H1 (cell line): Measurements from ENCODE around the gene CELF2. TPM values are rescaled to one million over a fixed set of nuclear protein-coding genes. Genes with fewer than 3 reads are reported as not detected.
A peak's percentile ranks its signal among the peaks of the same experiment; 100 is the strongest.

Experiments used
- CTCF ChIA-PET: fragments of 300-600 bp; sonication (Branson Sonifier 250); formaldehyde crosslinking; loops from one replicate; lab custom pipeline; 2021; ENCODE audit not compliant: partially characterized antibody; lab: Charles Lee
- POLR2A ChIA-PET: fragments of 300-600 bp; sonication (Branson Sonifier 250); formaldehyde crosslinking; loops from one replicate; lab custom pipeline; 2021; ENCODE audit warnings: inconsistent platforms; ENCODE audit not compliant: partially characterized antibody; lab: Charles Lee
- DNase-seq, 2 experiments: peaks; one replicate each; pipeline versions ENCODE4 v3.0.0 to v3.0.0-alpha.2; 2010 to 2022; ENCODE audit warnings: low spot score in 2 of 2, low read depth in 1 of 2, mixed read lengths in 1 of 2
- FAIRE-seq: peaks from 2 replicates; lab custom pipeline; 2011; peaks lifted over from hg19 to GRCh38; lab: Jason Lieb, UNC
- H2AFZ ChIP-seq: 2 replicates; pipeline ENCODE4 v1.8.1; 2012; ENCODE audit warnings: low read length, inconsistent platforms
- H2AK5ac ChIP-seq: 2 replicates; pipeline ENCODE4 v1.6.1; 2013; ENCODE audit warnings: low read depth, low read length
- H2BK120ac ChIP-seq: replicated peaks from 2 replicates; pipeline ENCODE3; 2013; ENCODE audit warnings: low read depth, low read length, inconsistent platforms
- H2BK12ac ChIP-seq: 2 replicates; pipeline ENCODE4 v1.6.1; 2013; ENCODE audit warnings: low read depth, low read length
- H2BK15ac ChIP-seq: 2 replicates; pipeline ENCODE4 v1.6.1; 2013; ENCODE audit warnings: low read length
- H2BK20ac ChIP-seq: 2 replicates; pipeline ENCODE4 v1.6.1; 2013; ENCODE audit warnings: low read length
- H2BK5ac ChIP-seq: 2 replicates; pipeline ENCODE4 v1.6.1; 2013; ENCODE audit warnings: low read depth, low read length
- H3K14ac ChIP-seq: 2 replicates; pipeline ENCODE4 v1.6.1; 2013; ENCODE audit warnings: inconsistent platforms; ENCODE audit not compliant: insufficient read length
- H3K18ac ChIP-seq: 2 replicates; pipeline ENCODE4 v1.6.1; 2013; ENCODE audit warnings: low read length; ENCODE audit errors: extremely low read depth
- H3K23ac ChIP-seq: 2 replicates; pipeline ENCODE4 v1.6.1; 2013; ENCODE audit warnings: inconsistent platforms; ENCODE audit not compliant: insufficient read length
- H3K23me2 ChIP-seq: 2 replicates; pipeline ENCODE4 v1.6.1; 2013; ENCODE audit warnings: low read depth, low read length
- H3K27ac ChIP-seq: 2 replicates; pipeline ENCODE4 v1.6.1; 2011; ENCODE audit warnings: low read depth, low read length, inconsistent platforms
- H3K27me3 ChIP-seq, 4 experiments: replicated peaks in 1 of 4; 1 replicate in 1 of 4; 2 replicates in 3 of 4; pipeline versions ENCODE4 v1.6.1 to v1.8.1; 2011 to 2013; ENCODE audit warnings: low read length in 3 of 4, mild to moderate bottlenecking in 3 of 4, inconsistent platforms in 2 of 4, mixed read lengths in 2 of 4, moderate library complexity in 1 of 4; ENCODE audit not compliant: control insufficient read depth in 3 of 4, insufficient read depth in 3 of 4; ENCODE audit errors: extremely low read depth in 1 of 4
- H3K36me3 ChIP-seq, 4 experiments: 2 replicates each; pipeline versions ENCODE4 v1.6.1 to v1.8.1; 2011 to 2013; ENCODE audit warnings: mild to moderate bottlenecking in 4 of 4, low read length in 3 of 4, moderate library complexity in 2 of 4, control low read depth in 1 of 4, inconsistent platforms in 1 of 4; ENCODE audit not compliant: insufficient read depth in 4 of 4, control insufficient read depth in 2 of 4
- H3K4ac ChIP-seq: replicated peaks from 2 replicates; pipeline ENCODE3; 2013; ENCODE audit warnings: low read length, low read depth, mixed read lengths, inconsistent platforms; ENCODE audit not compliant: insufficient read length
- H3K4me1 ChIP-seq, 4 experiments: replicated peaks in 1 of 4; 1 replicate in 1 of 4; 2 replicates in 3 of 4; pipeline versions ENCODE4 v1.6.1 to v1.8.1; 2011 to 2013; ENCODE audit warnings: low read length in 3 of 4, inconsistent platforms in 2 of 4, mixed read lengths in 1 of 4; ENCODE audit not compliant: insufficient read depth in 4 of 4, control insufficient read depth in 3 of 4
- H3K4me2 ChIP-seq, 2 experiments: 2 replicates each; pipeline versions ENCODE4 v1.6.1 to v1.8.1; 2011 to 2013; ENCODE audit warnings: low read depth in 2 of 2, low read length in 2 of 2, control low read depth in 1 of 2, inconsistent platforms in 1 of 2, mild to moderate bottlenecking in 1 of 2; ENCODE audit not compliant: insufficient read depth in 1 of 2
- H3K4me3 ChIP-seq, 4 experiments: fragments of 200-600, 300-600 bp in 1 of 4; sonication (generic), shearing (Covaris generic), sonication (Bioruptor Twin) in 1 of 4; 2 replicates each; pipeline versions ENCODE4 v1.5.1 to v1.8.1; 2011 to 2016; ENCODE audit warnings: low read length in 4 of 4, low read depth in 3 of 4, control low read depth in 2 of 4, inconsistent platforms in 2 of 4, mild to moderate bottlenecking in 2 of 4, mixed read lengths in 1 of 4, moderate library complexity in 1 of 4; ENCODE audit not compliant: insufficient read depth in 2 of 4; ENCODE audit errors: extremely low read depth in 1 of 4
- H3K56ac ChIP-seq: replicated peaks from 2 replicates; pipeline ENCODE3; 2013; ENCODE audit warnings: low read depth, mild to moderate bottlenecking, mixed read lengths, low read length, inconsistent platforms; ENCODE audit not compliant: insufficient read length
- H3K79me1 ChIP-seq: 2 replicates; pipeline ENCODE4 v1.6.1; 2013; ENCODE audit warnings: low read depth, low read length, control low read depth
- H3K79me2 ChIP-seq, 2 experiments: 2 replicates each; pipeline versions ENCODE4 v1.6.1 to v1.8.1; 2012 to 2013; ENCODE audit warnings: low read length in 2 of 2, mild to moderate bottlenecking in 2 of 2, inconsistent platforms in 1 of 2; ENCODE audit not compliant: insufficient read depth in 2 of 2, control insufficient read depth in 1 of 2
- H3K9ac ChIP-seq, 4 experiments: replicated peaks in 1 of 4; 1 replicate in 1 of 4; 2 replicates in 3 of 4; pipeline versions ENCODE4 v1.6.1 to v1.8.1; 2011 to 2013; ENCODE audit warnings: low read depth in 3 of 4, low read length in 3 of 4, control low read depth in 2 of 4, mild to moderate bottlenecking in 2 of 4, moderate library complexity in 2 of 4, inconsistent platforms in 1 of 4; ENCODE audit errors: extremely low read depth in 1 of 4
- H3K9me3 ChIP-seq, 2 experiments: 2 replicates each; pipeline versions ENCODE4 v1.6.1 to v1.8.1; 2012 to 2013; ENCODE audit warnings: mild to moderate bottlenecking in 2 of 2, moderate library complexity in 2 of 2, control low read depth in 1 of 2, inconsistent platforms in 1 of 2, low read depth in 1 of 2, low read length in 1 of 2, mixed read lengths in 1 of 2; ENCODE audit not compliant: insufficient read depth in 2 of 2
- H4K20me1 ChIP-seq, 2 experiments: replicated peaks in 1 of 2; 2 replicates each; pipeline versions ENCODE3 to v1.8.1; 2011 to 2013; ENCODE audit warnings: inconsistent platforms in 2 of 2, low read length in 2 of 2, mild to moderate bottlenecking in 1 of 2; ENCODE audit not compliant: insufficient read depth in 2 of 2, control insufficient read depth in 1 of 2
- H4K5ac ChIP-seq: 2 replicates; pipeline ENCODE4 v1.6.1; 2013; ENCODE audit warnings: low read length, low read depth, mixed read lengths, inconsistent platforms; ENCODE audit not compliant: insufficient read length
- H4K8ac ChIP-seq: 2 replicates; pipeline ENCODE4 v1.8.0; 2013; ENCODE audit warnings: mild to moderate bottlenecking, moderate library complexity, low read length, inconsistent platforms; ENCODE audit not compliant: insufficient read depth; ENCODE audit errors: extremely low read depth
- H4K91ac ChIP-seq: replicated peaks from 2 replicates; pipeline ENCODE3; 2013; ENCODE audit warnings: low read length, mixed read lengths, inconsistent platforms; ENCODE audit not compliant: insufficient read length
- FOSL1 ChIP-seq: IDR thresholded peaks from 2 replicates; pipeline ENCODE4 v1.6.1; 2011; ENCODE audit warnings: mild to moderate bottlenecking, low read depth, low read length, moderate library complexity; ENCODE audit not compliant: insufficient read depth
- HDAC6 ChIP-seq: IDR thresholded peaks from one replicate; pipeline ENCODE4 v1.7.1; 2012; ENCODE audit warnings: low read depth, mild to moderate bottlenecking, inconsistent platforms, low read length, moderate library complexity
- KDM1A ChIP-seq: fragments of 200-600, 300-600 bp; sonication (generic); IDR thresholded peaks from 2 replicates; pipeline ENCODE4 v1.7.1; 2016; ENCODE audit warnings: mild to moderate bottlenecking, low read length, borderline replicate concordance
- MAFK ChIP-seq: IDR thresholded peaks from 2 replicates; pipeline ENCODE4 v1.6.1; 2012; ENCODE audit warnings: low read depth, mild to moderate bottlenecking, improper control_type of control experiment, low read length
- SAP30 ChIP-seq: fragments of 300-600 bp; sonication (generic); IDR thresholded peaks from 2 replicates; pipeline ENCODE4 v1.7.1; 2012; ENCODE audit warnings: low read length, moderate library complexity, mild to moderate bottlenecking, inconsistent platforms; ENCODE audit not compliant: insufficient read depth, insufficient replicate concordance
- SIRT6 ChIP-seq: IDR thresholded peaks from one replicate; pipeline ENCODE4 v1.7.1; 2012; ENCODE audit warnings: low read length, inconsistent platforms
- TCF12 ChIP-seq: IDR thresholded peaks from 2 replicates; pipeline ENCODE4 v1.6.1; 2011; ENCODE audit warnings: low read depth, mild to moderate bottlenecking, low read length
- WGBS, 2 experiments: shearing (Covaris generic) in 1 of 2; methylation state at CpG; one replicate each; pipeline versions ENCODE4 v1.1.6 to v1.1.7; 2013 to 2015; ENCODE audit warnings: low lambda C conversion rate in 2 of 2, mixed read lengths in 2 of 2, inconsistent platforms in 1 of 2, low coverage in 1 of 2, missing lambda C conversion rate in 1 of 2; ENCODE audit not compliant: insufficient replicate concordance in 2 of 2, insufficient coverage in 1 of 2, insufficient read length in 1 of 2; ENCODE audit errors: extremely low coverage in 1 of 2, missing lambda C conversion rate in 1 of 2; 5-methylcytosine and 5-hydroxymethylcytosine counted together
- polyA plus RNA-seq, 7 experiments: library from polyadenylated mRNA; depleted of rRNA in 3 of 7; stranded (reverse) in 5 of 7; unstranded in 2 of 7; fragments of >200 nt in 5 of 7; fragments of 200-250 nt in 2 of 7; gene quantifications; 1 replicate in 5 of 7; 2 replicates in 1 of 7; 4 replicates in 1 of 7; pipeline versions ENCODE4 v1.2.1 to v1.2.3, GENCODE V29; 2011 to 2013; ENCODE audit warnings: missing spikeins in 2 of 7, mixed read lengths in 2 of 7
- total RNA-seq: library from RNA; stranded (reverse); fragmentation: NEBNext Ultra II Directional; extraction: Animal tissue kit (Norgen Biotek cat#: 25700); gene quantifications from 2 replicates; pipeline ENCODE4 v1.2.1, GENCODE V29; 2021

Gene CELF2
- total and polyA plus RNA-seq, 2 of the 8 experiments (the other 6 are each of a cell fraction or from before 2014, with no cell fraction given), result 18.3 to 22.7 TPM

DNA sequence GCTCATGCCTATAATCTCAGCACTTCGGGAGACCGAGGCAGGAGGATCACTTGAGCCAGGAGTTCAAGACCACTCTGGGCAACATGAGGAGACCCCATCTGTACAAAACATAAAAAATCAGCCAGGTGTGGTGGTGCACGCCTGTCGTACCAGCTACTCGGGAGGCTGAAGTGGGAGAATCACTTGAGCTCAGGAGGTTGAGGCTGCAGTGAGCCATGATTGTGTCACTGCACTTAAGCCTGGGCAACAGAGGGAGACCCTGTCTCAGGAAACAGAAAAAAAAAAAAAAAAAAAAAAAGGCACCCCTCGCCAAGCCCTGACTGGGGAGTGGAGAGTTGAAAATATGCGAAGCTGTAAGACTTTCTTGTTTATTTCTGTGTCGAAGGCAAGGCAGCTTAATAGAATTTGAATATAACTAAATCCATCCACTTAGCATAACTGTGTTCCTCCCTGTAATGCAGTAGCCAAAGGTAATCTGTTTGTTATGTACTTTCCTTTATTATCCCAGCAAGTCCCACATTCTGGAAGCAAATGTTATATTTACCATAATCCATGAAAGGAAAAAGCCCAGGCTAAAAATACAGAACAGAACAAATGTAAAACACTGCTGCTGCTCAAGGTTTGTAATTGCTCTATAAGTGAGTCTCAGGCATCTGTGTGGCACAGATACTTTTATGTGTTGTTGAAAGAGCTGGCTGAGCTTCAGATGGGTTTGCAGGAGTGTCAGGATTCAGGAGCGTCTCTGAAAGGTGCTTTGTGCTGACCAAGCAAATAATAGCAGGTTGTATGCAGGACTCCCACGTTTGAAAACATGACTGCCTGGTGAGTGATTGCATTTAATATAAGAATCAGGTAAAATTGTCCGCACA lies 127.2 kb downstream of the CELF2 start:
- no peak overlapping the region for H2AK5ac ChIP-seq
- no peaks in the 10 kb centered on the region for H3K23me2 ChIP-seq
- peak overlapping the region; percentile 50; the same call in 1 of the 2 replicates for H3K27ac ChIP-seq
- no peak overlapping the region for H2BK120ac ChIP-seq
- H3K18ac ChIP-seq, result no peak overlapping the region
- no peak for TF ChIP-seq HDAC6
- peak; percentile 98 for TF ChIP-seq MAFK
- TF ChIP-seq TCF12, result no peak
- TF ChIP-seq SIRT6, result no peak
- peak; percentile 85; the same call in 1 of the 2 replicates for TF ChIP-seq KDM1A
- no peak for TF ChIP-seq FOSL1
- no peak for TF ChIP-seq SAP30
- no peaks in the 10 kb centered on the region for H3K79me2 ChIP-seq
- no peak overlapping the region for H4K91ac ChIP-seq
- H2BK12ac ChIP-seq, result no peak overlapping the region
- H4K5ac ChIP-seq, result no peak overlapping the region
- CTCF ChIA-PET, result interaction anchor here (0.9 to 2.3 kb wide), 3 partner anchors 14 to 125 kb away, joined by 3 to 8 read pairs (median 5); no protein-coding TSS in a partner anchor
- H2BK5ac ChIP-seq, result no peak overlapping the region
- no peaks in the 10 kb centered on the region for H4K20me1 ChIP-seq
- no peaks in the 10 kb centered on the region for H3K79me1 ChIP-seq
- no peak overlapping the region for H3K4ac ChIP-seq
- DNase-seq, result no peak
- peak; percentile 65 for FAIRE-seq
- H2BK15ac ChIP-seq, result no peak overlapping the region
- no peak overlapping the region for H4K8ac ChIP-seq
- no peaks in the 10 kb centered on the region; a peak in 1 of 4 replicates for H3K9me3 ChIP-seq
- peaks cover 0 to 27% (median 18%) of the 10 kb centered on the region in 4 experiments; a peak in 5 of 7 replicates for H3K4me1 ChIP-seq
- no peak overlapping the region for H2AFZ ChIP-seq
- POLR2A ChIA-PET, result interaction anchor here (1.2 to 1.3 kb wide), 2 partner anchors 14 to 15 kb away, joined by 3 read pairs; no protein-coding TSS in a partner anchor
- 60% methylated on average over 11 of the region's 11 CpGs; no CpG with 5 or more reads in 1 of the 2 experiments for WGBS, 2 experiments
- H3K56ac ChIP-seq, result no peak overlapping the region
- no peak overlapping the region for H3K4me3 ChIP-seq
- H3K23ac ChIP-seq, result no peak overlapping the region
- H3K27me3 ChIP-seq, result no peaks in the 10 kb centered on the region
- no peak overlapping the region for H3K14ac ChIP-seq
- H3K36me3 ChIP-seq, result no peaks in the 10 kb centered on the region
- H2BK20ac ChIP-seq, result no peak overlapping the region
- H3K4me2 ChIP-seq, result peak overlapping the region in 1 of 2 experiments; percentile 39; a peak in 1 of 4 replicates
- H3K9ac ChIP-seq, result no peak overlapping the region
